Peyer's patch (tissue), 4 donors: ENCODE results near the gene ODAM. TPM values are rescaled to one million over a fixed set of nuclear protein-coding genes. Genes with fewer than 3 reads are reported as not detected.
"Not testable (repeated sequence)": the region's sequence is repeated elsewhere in the genome, so short reads cannot be mapped to it uniquely, and the experiment has no call there.

Experiments
- DNase-seq, 3 donors: peaks; one replicate each; pipeline ENCODE4 v3.0.0-alpha.2; 2017 to 2019
- H3K27ac ChIP-seq, 4 donors: fragments of 200-600 bp; sonication (generic); one replicate each; pipeline ENCODE4 v1.5.1; 2016 to 2019
- H3K27me3 ChIP-seq, 2 donors: fragments of 200-600 bp; sonication (generic); one replicate each; pipeline ENCODE4 v1.5.1; 2019
- H3K36me3 ChIP-seq, 3 donors: fragments of 200-600 bp; sonication (generic); one replicate each; pipeline ENCODE4 v1.5.1; 2016 to 2019
- H3K4me1 ChIP-seq, 4 donors: fragments of 200-600 bp; sonication (generic); one replicate each; pipeline ENCODE4 v1.5.1; 2016 to 2019
- H3K4me3 ChIP-seq, 4 donors: fragments of 200-600 bp; sonication (generic); 1 replicate in 3 of 4; 2 replicates in 1 of 4; pipeline ENCODE4 v1.5.1; 2016 to 2019; ENCODE audit warnings: mild to moderate bottlenecking in 1 of 4
- H3K9me3 ChIP-seq, 4 donors: fragments of 200-600 bp; sonication (generic); one replicate each; pipeline ENCODE4 v1.5.1; 2016 to 2019; ENCODE audit warnings: mild to moderate bottlenecking in 1 of 4
- POLR2A ChIP-seq, 2 donors: fragments of 450-650 bp; IDR thresholded peaks; one replicate each; pipeline ENCODE4 v1.5.1; 2017; ENCODE audit warnings: antibody characterized with exemption in 2 of 2, mild to moderate bottlenecking in 2 of 2, moderate library complexity in 2 of 2
- total RNA-seq, 4 donors: library from RNA; depleted of rRNA; stranded (reverse); fragments of >200 nt; gene quantifications; one replicate each; pipeline ENCODE4 v1.1.0, GENCODE V29; 2016
- TF ChIP-seq, protein P1 (sequence below), 6 experiments: fragments of 450-650 bp in 4 of 6; fragments of 200-600 bp in 2 of 6; sonication (generic) in 1 of 6; IDR thresholded peaks; one replicate each; pipeline ENCODE4 v1.5.1; 2017 to 2019; ENCODE audit warnings: antibody characterized with exemption in 6 of 6, mild to moderate bottlenecking in 3 of 6, moderate library complexity in 1 of 6

The ODAM gene
- total RNA-seq, 4 donors from 2014 or later = not detected

DNA sequence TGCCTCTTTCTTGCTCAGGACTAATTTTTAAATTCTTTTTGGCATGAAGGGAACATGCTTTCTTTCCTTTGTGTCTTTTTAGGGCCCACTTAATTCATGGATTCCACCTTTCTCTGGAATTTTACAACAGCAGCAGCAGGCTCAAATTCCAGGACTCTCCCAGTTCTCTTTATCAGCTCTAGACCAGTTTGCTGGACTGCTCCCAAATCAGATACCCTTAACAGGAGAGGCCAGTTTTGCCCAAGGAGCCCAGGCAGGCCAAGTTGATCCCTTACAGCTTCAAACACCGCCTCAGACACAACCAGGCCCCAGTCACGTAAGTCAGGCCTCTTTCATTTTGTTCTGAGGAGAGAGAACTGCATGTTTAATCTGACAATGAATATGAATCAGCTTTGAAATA lies 2.3 kb downstream of the ODAM start:
- H3K9me3 ChIP-seq = no peaks in the 10 kb centered on the region
- H3K4me1 ChIP-seq = no peaks in the 10 kb centered on the region
- no peak for DNase-seq
- H3K27ac ChIP-seq = no peak overlapping the region
- H3K4me3 ChIP-seq = no peak overlapping the region
- TF ChIP-seq, protein P1, sequence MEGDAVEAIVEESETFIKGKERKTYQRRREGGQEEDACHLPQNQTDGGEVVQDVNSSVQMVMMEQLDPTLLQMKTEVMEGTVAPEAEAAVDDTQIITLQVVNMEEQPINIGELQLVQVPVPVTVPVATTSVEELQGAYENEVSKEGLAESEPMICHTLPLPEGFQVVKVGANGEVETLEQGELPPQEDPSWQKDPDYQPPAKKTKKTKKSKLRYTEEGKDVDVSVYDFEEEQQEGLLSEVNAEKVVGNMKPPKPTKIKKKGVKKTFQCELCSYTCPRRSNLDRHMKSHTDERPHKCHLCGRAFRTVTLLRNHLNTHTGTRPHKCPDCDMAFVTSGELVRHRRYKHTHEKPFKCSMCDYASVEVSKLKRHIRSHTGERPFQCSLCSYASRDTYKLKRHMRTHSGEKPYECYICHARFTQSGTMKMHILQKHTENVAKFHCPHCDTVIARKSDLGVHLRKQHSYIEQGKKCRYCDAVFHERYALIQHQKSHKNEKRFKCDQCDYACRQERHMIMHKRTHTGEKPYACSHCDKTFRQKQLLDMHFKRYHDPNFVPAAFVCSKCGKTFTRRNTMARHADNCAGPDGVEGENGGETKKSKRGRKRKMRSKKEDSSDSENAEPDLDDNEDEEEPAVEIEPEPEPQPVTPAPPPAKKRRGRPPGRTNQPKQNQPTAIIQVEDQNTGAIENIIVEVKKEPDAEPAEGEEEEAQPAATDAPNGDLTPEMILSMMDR (IDR thresholded peaks at IDR 0.05) = no peak
- no peak for TF ChIP-seq POLR2A (IDR thresholded peaks at IDR 0.05)
- no peaks in the 10 kb centered on the region for H3K27me3 ChIP-seq
- H3K36me3 ChIP-seq = no peaks in the 10 kb centered on the region

DNA sequence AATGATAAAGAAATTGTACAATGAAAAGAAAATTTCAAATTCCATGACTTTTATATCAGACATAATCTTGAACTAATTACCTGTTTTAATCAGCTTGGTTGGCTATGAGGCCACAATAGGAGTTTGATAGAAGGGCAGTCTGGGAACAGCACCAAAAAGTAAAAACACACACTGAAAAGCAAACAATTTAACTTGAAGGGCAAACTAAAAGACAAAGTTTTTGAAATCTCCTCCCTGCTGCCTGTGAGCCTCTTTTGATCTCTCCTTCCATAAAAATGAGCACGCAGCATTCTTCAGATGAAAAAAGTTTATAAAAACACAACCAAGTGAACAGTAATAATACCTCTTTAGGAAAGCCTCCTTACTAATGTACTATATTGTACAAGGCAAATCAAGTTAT lies 8.1 kb downstream of the ODAM start:
- Histone ChIP-seq H3K27ac (no peak overlapping the region), H3K4me1 (no peaks in the 10 kb centered on the region), H3K4me3 (no peak overlapping the region), H3K36me3 (no peaks in the 10 kb centered on the region), H3K9me3 (no peaks in the 10 kb centered on the region), H3K27me3 (no peaks in the 10 kb centered on the region)
- TF ChIP-seq, protein P1 (IDR thresholded peaks at IDR 0.05) = no peak
- TF ChIP-seq POLR2A (IDR thresholded peaks at IDR 0.05) = no peak
- no peak for DNase-seq

DNA sequence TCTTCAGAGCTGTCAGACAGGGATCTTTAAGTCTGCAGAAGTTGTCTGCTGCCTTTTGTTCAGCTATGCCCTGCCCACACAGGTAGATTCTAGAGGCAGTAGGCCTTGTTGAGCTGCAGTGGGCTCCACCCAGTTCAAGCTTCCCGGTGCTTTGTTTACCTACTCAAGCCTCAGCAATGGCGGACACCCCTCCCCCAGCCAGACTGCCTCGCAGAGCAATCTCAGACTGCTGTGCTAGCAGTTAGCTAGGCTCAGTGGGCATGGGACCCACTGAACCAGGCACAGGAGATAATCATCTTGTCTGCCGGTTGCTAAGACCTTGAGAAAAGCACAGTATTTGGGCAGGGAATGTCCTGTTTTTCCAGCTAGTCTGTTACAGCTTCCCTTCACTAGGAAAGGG lies 17.2 kb downstream of the ODAM start:
- not testable (repeated sequence) for H3K36me3 ChIP-seq, H3K4me1 ChIP-seq, H3K4me3 ChIP-seq, H3K9me3 ChIP-seq, H3K27me3 ChIP-seq, H3K27ac ChIP-seq
- peak in 1 of 3 donors; percentile 16 for DNase-seq

DNA sequence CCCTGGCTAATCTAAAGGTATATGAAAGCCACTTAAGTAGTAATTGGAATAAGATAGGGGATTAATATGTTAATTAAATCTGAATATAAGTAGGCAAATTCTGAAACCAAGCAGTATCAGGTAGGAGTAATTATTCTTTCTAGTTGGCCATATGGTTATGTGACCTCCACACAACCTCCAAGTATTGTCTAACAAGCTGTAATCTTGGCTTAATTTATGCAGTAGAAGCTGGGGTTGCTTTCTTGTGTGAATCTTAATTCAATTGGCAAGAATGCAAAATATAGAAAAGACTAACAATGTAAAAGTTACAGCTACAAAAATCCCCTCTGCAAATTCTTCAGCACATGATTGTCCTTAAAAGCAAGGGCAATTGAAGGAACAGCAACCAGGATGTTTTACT lies 20.6 kb downstream of the ODAM start:
- not testable (repeated sequence) for H3K27ac ChIP-seq, H3K4me1 ChIP-seq, H3K36me3 ChIP-seq, H3K27me3 ChIP-seq, H3K9me3 ChIP-seq, DNase-seq, H3K4me3 ChIP-seq

DNA sequence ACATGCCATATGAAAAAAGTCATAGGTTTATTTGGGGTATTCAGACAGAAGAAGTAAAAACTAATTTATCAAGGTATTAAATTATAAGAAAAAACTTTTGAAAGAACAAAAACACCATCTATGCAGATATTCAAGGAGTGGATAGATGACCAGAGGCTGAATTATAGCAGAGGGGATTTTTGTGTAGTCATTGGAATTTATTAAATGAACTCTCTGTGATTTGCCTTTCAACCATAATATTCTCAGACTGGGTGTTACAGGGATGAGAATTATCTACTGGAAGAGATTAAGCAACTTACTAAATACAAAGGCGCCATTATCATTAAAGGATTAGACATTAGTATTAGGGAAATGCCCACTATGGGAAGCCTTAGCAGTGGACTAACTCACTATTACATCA lies 21.0 kb downstream of the ODAM start:
- not testable (repeated sequence) for H3K36me3 ChIP-seq, H3K27me3 ChIP-seq, H3K9me3 ChIP-seq, H3K4me3 ChIP-seq, H3K27ac ChIP-seq, H3K4me1 ChIP-seq, DNase-seq

DNA sequence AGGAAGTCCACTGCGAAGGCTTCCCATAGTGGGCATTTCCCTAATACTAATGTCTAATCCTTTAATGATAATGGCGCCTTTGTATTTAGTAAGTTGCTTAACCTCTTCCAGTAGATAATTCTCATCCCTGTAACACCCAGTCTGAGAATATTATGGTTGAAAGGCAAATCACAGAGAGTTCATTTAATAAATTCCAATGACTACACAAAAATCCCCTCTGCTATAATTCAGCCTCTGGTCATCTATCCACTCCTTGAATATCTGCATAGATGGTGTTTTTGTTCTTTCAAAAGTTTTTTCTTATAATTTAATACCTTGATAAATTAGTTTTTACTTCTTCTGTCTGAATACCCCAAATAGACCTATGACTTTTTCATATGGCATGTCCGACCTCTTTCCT lies 25.9 kb downstream of the ODAM start:
- not testable (repeated sequence) for H3K9me3 ChIP-seq, H3K27me3 ChIP-seq, DNase-seq, H3K4me3 ChIP-seq, H3K27ac ChIP-seq, H3K36me3 ChIP-seq, H3K4me1 ChIP-seq

DNA sequence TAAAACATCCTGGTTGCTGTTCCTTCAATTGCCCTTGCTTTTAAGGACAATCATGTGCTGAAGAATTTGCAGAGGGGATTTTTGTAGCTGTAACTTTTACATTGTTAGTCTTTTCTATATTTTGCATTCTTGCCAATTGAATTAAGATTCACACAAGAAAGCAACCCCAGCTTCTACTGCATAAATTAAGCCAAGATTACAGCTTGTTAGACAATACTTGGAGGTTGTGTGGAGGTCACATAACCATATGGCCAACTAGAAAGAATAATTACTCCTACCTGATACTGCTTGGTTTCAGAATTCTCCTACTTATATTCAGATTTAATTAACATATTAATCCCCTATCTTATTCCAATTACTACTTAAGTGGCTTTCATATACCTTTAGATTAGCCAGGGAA lies 26.3 kb downstream of the ODAM start:
- not testable (repeated sequence) for H3K4me1 ChIP-seq, H3K27ac ChIP-seq, H3K4me3 ChIP-seq, H3K27me3 ChIP-seq, DNase-seq, H3K36me3 ChIP-seq, H3K9me3 ChIP-seq

DNA sequence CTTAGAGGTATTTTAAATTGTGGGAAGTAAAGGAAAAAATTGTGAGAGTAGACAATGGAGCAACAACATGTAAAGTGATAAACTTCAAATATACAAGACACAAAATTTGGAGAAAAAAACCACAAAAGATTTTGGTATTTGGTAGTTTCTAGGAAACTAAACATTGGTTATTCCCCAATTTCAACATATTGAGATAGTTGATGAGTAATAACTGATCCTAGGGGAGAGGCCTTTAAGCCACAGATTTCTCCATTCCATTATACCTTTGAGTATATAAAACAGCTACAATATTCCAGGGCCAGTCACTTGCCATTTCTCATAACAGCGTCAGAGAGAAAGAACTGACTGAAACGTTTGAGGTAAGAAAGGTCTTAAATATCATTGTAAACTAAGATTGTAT lies 30.3 kb downstream of the ODAM start, which contains the start of gene FDCSP:
FDCSP (plus strand) TSS at position 301 of the 400 bp plus-strand sequence. CDS start 5,071 bp downstream, outside the sequence.
- DNase-seq = no peak
- H3K27me3 ChIP-seq = no peaks in the 10 kb centered on the region
- no peaks in the 10 kb centered on the region for H3K9me3 ChIP-seq
- H3K36me3 ChIP-seq = no peaks in the 10 kb centered on the region
- H3K27ac ChIP-seq = no peak within 1 kb of the TSS
- no peaks in the 10 kb centered on the region for H3K4me1 ChIP-seq
- TF ChIP-seq, protein P1 (IDR thresholded peaks at IDR 0.05) = no peak
- no peak for TF ChIP-seq POLR2A (IDR thresholded peaks at IDR 0.05)
- H3K4me3 ChIP-seq = no peak within 1 kb of the TSS
